Left ventricle myocardium inferior (tissue), 1 donor: Measurements from ENCODE around the gene TBC1D9. TPM values are rescaled to one million over a fixed set of nuclear protein-coding genes. Genes with fewer than 3 reads are reported as not detected.

Experiments
- DNase-seq: peaks from one replicate; pipeline ENCODE4 v3.0.0-alpha.2; 2020
- H3K27ac ChIP-seq: fragments of 200-600 bp; replicated peaks from 2 replicates; pipeline ENCODE4 v1.8.0; 2021
- H3K27me3 ChIP-seq: fragments of 200-600 bp; 2 replicates; pipeline ENCODE4 v1.8.0; 2021; ENCODE audit warnings: low read depth
- H3K36me3 ChIP-seq: fragments of 200-600 bp; 2 replicates; pipeline ENCODE4 v1.8.0; 2021
- H3K4me1 ChIP-seq: fragments of 200-600 bp; 2 replicates; pipeline ENCODE4 v1.8.0; 2021
- H3K4me3 ChIP-seq: fragments of 200-600 bp; 2 replicates; pipeline ENCODE4 v1.8.0; 2021; ENCODE audit warnings: mild to moderate bottlenecking, moderate library complexity
- H3K9me3 ChIP-seq: fragments of 200-600 bp; replicated peaks from 2 replicates; pipeline ENCODE4 v1.8.0; 2021
- intact Hi-C: fragments of 100-400 bp; cut with micrococcal nuclease; formaldehyde crosslinking; loops from one replicate; pipeline ENCODE4 v1.11.0; 2022
- total RNA-seq: library from RNA; stranded (reverse); fragmentation: NEBNext Ultra II Directional; extraction: Animal tissue kit (Norgen Biotek cat#: 25700); gene quantifications from one replicate; pipeline ENCODE4 v1.2.1, GENCODE V29; 2021
- TF ChIP-seq, protein P1 (sequence below): fragments of 200-600 bp; IDR thresholded peaks from 2 replicates; pipeline ENCODE4 v1.8.0; 2021; ENCODE audit warnings: antibody characterized with exemption, mild to moderate bottlenecking, borderline replicate concordance
- donor health status: DM: no; HTN: yes; CAD: no; lungs with severe emphysema.

Gene TBC1D9
- total RNA-seq, 1 donor from 2014 or later = 11.4 TPM

DNA sequence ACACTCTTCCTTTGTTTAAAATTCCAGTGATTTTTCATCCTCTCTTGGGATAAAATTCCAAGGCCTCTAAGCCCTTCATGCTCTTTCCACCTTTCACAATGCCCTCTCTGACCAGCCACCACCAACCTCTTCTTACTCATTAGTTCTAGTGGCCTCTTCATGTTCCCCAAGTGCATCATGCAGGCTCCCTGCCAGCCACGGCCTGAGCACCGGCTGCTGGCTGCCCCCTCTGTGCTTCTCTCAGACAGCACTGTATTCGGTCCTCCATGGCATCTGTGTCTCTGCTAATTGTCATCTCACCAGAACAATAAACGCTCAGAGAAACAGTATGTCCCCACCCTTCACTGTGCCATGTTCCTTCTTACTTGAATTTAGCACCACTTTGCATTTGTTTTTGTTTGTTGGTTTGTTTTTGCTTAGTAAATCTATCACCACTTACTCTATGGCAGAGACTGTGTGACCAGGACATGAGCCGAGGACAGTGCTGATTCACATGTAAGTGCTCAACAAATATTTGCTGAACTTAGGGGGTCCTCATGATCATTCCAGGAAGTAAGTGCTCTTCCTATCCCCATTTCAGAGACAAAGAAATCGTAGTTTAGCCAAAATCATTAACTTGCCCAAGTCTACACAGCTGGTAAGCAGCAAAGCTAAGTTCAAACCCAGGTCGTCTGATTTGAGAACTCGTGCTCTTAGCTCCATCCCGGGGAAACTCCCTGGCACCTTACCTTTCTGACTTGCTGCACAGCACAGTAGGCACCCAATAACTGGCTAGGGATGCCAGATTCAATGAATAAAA lies 110.4 kb downstream of the TBC1D9 start:
- no peaks in the 10 kb centered on the region for H3K27me3 ChIP-seq
- H3K4me1 ChIP-seq = peaks cover 23% of the 10 kb centered on the region
- TF ChIP-seq, protein P1, sequence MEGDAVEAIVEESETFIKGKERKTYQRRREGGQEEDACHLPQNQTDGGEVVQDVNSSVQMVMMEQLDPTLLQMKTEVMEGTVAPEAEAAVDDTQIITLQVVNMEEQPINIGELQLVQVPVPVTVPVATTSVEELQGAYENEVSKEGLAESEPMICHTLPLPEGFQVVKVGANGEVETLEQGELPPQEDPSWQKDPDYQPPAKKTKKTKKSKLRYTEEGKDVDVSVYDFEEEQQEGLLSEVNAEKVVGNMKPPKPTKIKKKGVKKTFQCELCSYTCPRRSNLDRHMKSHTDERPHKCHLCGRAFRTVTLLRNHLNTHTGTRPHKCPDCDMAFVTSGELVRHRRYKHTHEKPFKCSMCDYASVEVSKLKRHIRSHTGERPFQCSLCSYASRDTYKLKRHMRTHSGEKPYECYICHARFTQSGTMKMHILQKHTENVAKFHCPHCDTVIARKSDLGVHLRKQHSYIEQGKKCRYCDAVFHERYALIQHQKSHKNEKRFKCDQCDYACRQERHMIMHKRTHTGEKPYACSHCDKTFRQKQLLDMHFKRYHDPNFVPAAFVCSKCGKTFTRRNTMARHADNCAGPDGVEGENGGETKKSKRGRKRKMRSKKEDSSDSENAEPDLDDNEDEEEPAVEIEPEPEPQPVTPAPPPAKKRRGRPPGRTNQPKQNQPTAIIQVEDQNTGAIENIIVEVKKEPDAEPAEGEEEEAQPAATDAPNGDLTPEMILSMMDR = no peak
- no peak overlapping the region for H3K4me3 ChIP-seq
- no peak overlapping the region for H3K27ac ChIP-seq
- peaks cover 47% of the 10 kb centered on the region for H3K36me3 ChIP-seq
- intact Hi-C loops = no loop called here
- DNase-seq = peak; percentile 30
- no peaks in the 10 kb centered on the region for H3K9me3 ChIP-seq

DNA sequence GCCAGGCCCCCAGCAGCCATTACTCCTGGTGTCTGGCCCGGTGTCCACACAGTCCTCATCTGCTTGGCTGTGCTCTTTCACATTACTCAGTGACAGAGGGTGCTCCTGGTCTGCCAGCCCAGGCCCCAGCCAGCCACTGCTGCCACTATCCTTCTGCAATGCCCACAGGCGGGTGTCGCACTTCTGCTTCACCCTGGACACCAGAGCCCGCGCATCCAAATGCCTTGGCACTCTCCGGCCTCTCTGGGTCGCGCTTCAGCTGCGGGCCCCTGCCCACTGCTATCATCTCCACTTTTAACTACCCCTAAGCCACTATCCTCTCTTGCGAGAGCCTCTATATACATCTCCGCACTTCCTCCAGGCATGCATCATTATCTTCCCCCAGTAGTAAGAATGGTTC lies 111.0 kb downstream of the TBC1D9 start:
- intact Hi-C loops = no loop called here
- Histone ChIP-seq H3K4me3 (no peak overlapping the region), H3K27ac (no peak overlapping the region), H3K4me1 (peaks cover 23% of the 10 kb centered on the region), H3K27me3 (no peaks in the 10 kb centered on the region), H3K9me3 (no peaks in the 10 kb centered on the region), H3K36me3 (peaks cover 41% of the 10 kb centered on the region)
- DNase-seq = no peak
- TF ChIP-seq, protein P1 = no peak

DNA sequence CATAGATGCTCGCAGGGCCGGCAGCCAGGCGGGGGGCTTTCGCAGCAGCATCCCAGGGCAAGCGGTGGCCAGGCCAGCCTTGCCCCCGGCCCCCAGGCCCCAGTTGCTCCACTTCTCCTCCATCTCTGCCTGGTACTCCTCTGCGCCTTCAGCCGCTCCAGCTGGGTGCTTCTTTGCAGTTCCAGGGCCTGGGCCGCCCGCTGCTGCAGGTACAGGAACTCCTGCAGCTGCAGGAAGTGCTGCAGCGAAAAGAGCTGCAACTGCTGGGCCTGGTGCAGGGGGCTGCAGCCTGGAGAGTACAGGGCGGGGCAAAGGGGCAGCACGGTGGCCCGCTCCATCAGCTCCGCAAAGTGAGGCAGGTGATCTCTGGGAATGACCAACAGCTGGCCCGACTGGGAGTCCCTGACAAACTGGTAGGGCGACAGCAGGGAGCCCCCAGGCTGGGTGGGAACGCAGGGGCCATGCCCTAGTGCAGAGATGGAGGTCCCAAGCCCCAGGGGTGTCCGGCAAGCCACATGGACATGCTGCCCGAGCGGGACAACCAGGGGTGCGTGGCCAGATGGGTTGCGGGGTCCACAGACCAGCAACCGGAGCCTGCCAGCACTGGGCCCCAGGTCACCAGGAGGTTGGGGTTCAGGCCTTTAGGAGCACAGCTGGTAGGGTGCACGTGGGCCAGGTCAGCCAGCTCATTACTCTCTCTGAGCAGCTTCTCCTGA lies 111.6 kb downstream of the TBC1D9 start:
- H3K4me1 ChIP-seq = peaks cover 23% of the 10 kb centered on the region
- H3K27me3 ChIP-seq = no peaks in the 10 kb centered on the region
- H3K36me3 ChIP-seq = peaks cover 40% of the 10 kb centered on the region
- intact Hi-C loops = no loop called here
- no peak overlapping the region for H3K27ac ChIP-seq
- no peak for DNase-seq
- TF ChIP-seq, protein P1 = no peak
- no peak overlapping the region for H3K4me3 ChIP-seq
- H3K9me3 ChIP-seq = no peaks in the 10 kb centered on the region

DNA sequence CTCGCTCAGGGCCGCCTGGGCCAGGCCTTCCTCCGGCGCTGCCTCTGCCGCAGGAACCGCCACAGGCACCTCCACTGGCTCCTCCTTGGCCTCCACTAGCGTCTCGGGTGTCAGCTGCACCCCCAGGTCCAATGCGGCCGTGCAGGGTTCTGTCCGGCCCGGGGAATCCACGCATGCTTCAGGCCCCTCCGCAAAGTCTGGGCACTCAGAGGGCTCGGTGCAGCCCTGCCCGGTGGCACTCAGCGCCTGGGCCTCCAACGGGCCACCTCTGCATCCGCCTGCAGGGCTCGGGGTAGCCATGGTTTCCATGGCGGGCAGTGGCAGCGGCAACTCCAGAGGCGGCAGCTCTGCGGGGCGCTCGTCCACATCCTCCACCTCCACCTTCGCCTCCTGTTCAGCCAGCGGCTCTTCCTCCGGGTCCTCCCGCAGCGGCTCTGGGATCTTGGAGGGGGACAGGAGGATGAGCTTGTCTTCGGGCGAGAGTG lies 112.6 kb downstream of the TBC1D9 start:
- Histone ChIP-seq H3K27me3 (no peaks in the 10 kb centered on the region), H3K36me3 (peaks cover 43% of the 10 kb centered on the region), H3K9me3 (no peaks in the 10 kb centered on the region), H3K27ac (no peak overlapping the region), H3K4me3 (no peak overlapping the region), H3K4me1 (peaks cover 23% of the 10 kb centered on the region)
- intact Hi-C loops = no loop called here
- TF ChIP-seq, protein P1 = no peak
- DNase-seq = no peak

DNA sequence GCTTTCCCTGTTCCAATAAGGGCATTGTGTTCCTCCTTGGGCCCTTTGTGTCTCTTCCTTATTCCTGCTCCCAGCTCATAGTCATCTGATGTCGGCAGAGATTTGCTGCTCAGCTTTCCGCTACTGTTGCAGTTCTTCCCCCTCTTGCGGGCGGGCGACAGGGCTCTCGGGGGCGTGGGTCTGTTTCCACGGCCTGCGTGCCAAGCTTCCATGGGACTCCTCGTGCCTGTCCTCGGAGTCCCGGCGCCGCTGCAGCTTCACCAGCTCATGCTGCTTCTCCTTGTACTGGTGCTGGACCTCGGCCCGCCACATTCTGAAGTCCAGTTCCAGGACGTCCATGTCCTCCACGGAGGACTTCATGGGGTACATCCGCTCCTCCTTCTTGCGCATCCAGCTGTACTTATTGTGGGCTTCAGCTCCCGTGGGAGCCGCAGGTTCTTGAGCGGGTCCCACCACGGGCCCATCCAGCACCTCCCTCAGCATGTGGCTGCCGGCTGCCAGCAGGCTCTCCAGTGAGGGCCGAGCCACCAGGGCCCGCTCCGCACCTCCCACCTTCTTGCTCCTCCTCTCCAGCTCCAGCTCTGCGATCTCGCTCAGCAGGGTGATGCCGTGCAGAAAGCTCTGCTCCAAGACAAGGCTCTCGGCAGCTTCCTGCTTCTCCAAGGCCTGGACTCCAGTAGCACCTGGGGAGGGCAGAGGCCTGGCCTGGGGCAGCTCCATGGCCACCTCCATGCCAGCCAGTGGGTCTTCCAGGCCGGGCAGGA lies 113.3 kb downstream of the TBC1D9 start:
- DNase-seq = no peak
- intact Hi-C loops = no loop called here
- TF ChIP-seq, protein P1 = no peak

More for the DNA sequence above, 113.3 kb downstream of the TBC1D9 start:
- Histone ChIP-seq H3K9me3 (no peaks in the 10 kb centered on the region), H3K36me3 (peaks cover 50% of the 10 kb centered on the region), H3K27me3 (no peaks in the 10 kb centered on the region), H3K4me3 (no peak overlapping the region), H3K27ac (peak overlapping the region; percentile 68), H3K4me1 (peaks cover 21% of the 10 kb centered on the region)
